Keratinocyte (primary cell): Measurements from ENCODE around the gene FUT8.

Experiments used
- CTCF ChIP-seq, 3 experiments: IDR thresholded peaks in 1 of 3; conservative IDR thresholded peaks in 1 of 3; optimal IDR thresholded peaks in 1 of 3; 2 replicates in 2 of 3; 3 replicates in 1 of 3; pipeline versions ENCODE3 to v1.5.1; 2011; ENCODE audit warnings: low read length in 3 of 3, mild to moderate bottlenecking in 3 of 3, moderate library complexity in 2 of 3, control low read depth in 1 of 3, inconsistent platforms in 1 of 3; ENCODE audit not compliant: insufficient read depth in 2 of 3; ENCODE audit errors: extremely low read depth in 1 of 3
- EZH2 ChIP-seq: IDR thresholded peaks from one replicate; pipeline ENCODE4 v1.6.1; 2012; ENCODE audit warnings: inconsistent platforms, mild to moderate bottlenecking, low read length, moderate library complexity

- TF ChIP-seq CTCF (optimal IDR thresholded peaks at IDR 0.05 in 1 of 3, IDR thresholded peaks at IDR 0.05 in 1 of 3, conservative IDR thresholded peaks at IDR 0.05 in 1 of 3; ENCODE audit: extremely low read depth in 1 of 3, insufficient read depth in 2 of 3, low read length in 3 of 3): no peak
- TF ChIP-seq EZH2: no peak
These were observed 162.9 kb downstream of the FUT8 start for GRCh38 chr14:65575389-65575788.
